H1 (cell line): Measurements from ENCODE around the gene IGFALS. TPM values are rescaled to one million over a fixed set of nuclear protein-coding genes. Genes with fewer than 3 reads are reported as not detected.

ENCODE experiments used
- SP2 ChIP-seq: IDR thresholded peaks from 2 replicates; pipeline ENCODE4 v1.6.1; 2012; ENCODE audit warnings: mild to moderate bottlenecking, low read length, inconsistent platforms
- polyA plus RNA-seq, 7 experiments: library from polyadenylated mRNA; depleted of rRNA in 3 of 7; stranded (reverse) in 5 of 7; unstranded in 2 of 7; fragments of >200 nt in 5 of 7; fragments of 200-250 nt in 2 of 7; gene quantifications; 1 replicate in 5 of 7; 2 replicates in 1 of 7; 4 replicates in 1 of 7; pipeline versions ENCODE4 v1.2.1 to v1.2.3, GENCODE V29; 2011 to 2013; ENCODE audit warnings: missing spikeins in 2 of 7, mixed read lengths in 2 of 7
- total RNA-seq: library from RNA; stranded (reverse); fragmentation: NEBNext Ultra II Directional; extraction: Animal tissue kit (Norgen Biotek cat#: 25700); gene quantifications from 2 replicates; pipeline ENCODE4 v1.2.1, GENCODE V29; 2021

The IGFALS gene
- total and polyA plus RNA-seq, 2 of the 8 experiments (the other 6 are each of a cell fraction or from before 2014, with no cell fraction given): not detected

- TF ChIP-seq SP2: no peak
- TF ChIP-seq, all 59 proteins: peak for 0
Observed at GRCh38 chr16:1760911-1761310, 32.6 kb downstream of the IGFALS start (continued).
